ENCODE measurements around the gene JARID2. TPM values are rescaled to one million over a fixed set of nuclear protein-coding genes. Genes with fewer than 3 reads are reported as not detected.
"Not testable (repeated sequence)": the region's sequence is repeated elsewhere in the genome, so short reads cannot be mapped to it uniquely, and the experiment has no call there.

Gene JARID2
- total RNA-seq, 3 donors from 2014 or later = 10.5 to 13.9 (median 11.5) TPM

- no peak overlapping the region for H3K27ac ChIP-seq
- no peak for DNase-seq (ENCODE audit: low spot score in 2 of 2)
- no peaks in the 10 kb centered on the region for H3K27me3 ChIP-seq
- no peaks in the 10 kb centered on the region for H3K9me3 ChIP-seq
- no peaks in the 10 kb centered on the region for H3K4me1 ChIP-seq
- no peak overlapping the region for H3K4me3 ChIP-seq
- intact Hi-C loops (cut with DNase I; ENCODE audit: low total_unique reads) = no loop called here
- no peak for TF ChIP-seq POLR2A (IDR thresholded peaks at IDR 0.05)
- TF ChIP-seq, protein P1, sequence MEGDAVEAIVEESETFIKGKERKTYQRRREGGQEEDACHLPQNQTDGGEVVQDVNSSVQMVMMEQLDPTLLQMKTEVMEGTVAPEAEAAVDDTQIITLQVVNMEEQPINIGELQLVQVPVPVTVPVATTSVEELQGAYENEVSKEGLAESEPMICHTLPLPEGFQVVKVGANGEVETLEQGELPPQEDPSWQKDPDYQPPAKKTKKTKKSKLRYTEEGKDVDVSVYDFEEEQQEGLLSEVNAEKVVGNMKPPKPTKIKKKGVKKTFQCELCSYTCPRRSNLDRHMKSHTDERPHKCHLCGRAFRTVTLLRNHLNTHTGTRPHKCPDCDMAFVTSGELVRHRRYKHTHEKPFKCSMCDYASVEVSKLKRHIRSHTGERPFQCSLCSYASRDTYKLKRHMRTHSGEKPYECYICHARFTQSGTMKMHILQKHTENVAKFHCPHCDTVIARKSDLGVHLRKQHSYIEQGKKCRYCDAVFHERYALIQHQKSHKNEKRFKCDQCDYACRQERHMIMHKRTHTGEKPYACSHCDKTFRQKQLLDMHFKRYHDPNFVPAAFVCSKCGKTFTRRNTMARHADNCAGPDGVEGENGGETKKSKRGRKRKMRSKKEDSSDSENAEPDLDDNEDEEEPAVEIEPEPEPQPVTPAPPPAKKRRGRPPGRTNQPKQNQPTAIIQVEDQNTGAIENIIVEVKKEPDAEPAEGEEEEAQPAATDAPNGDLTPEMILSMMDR (IDR thresholded peaks at IDR 0.05) = no peak
- TF ChIP-seq POLR2AphosphoS5 (IDR thresholded peaks at IDR 0.05) = no peak
- H3K36me3 ChIP-seq = no peaks in the 10 kb centered on the region
These were observed 50.4 kb downstream of the JARID2 start for GRCh38 chr6:15296249-15296648.

DNA sequence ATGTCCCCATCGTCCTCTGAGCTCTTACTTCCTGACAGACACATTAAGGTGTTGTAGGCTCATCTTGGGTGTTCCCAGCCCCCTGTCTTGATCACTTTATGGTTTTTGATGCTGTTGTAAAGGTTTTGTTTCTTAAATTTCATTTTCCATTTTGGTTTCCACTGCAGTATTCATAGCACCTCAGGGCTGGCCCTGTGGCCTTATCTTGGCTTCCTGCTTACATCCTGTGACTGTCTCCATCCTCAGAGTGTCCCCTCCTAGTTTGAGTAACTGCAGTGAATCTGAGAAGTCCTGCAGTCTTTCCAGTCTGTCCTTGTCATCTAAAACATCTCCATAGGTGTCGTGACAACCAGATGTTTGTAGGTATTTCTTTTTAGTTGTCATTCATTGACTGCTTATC lies 50.9 kb downstream of the JARID2 start:
- intact Hi-C loops (cut with DNase I; ENCODE audit: low total_unique reads) = no loop called here
- no peak overlapping the region for H3K4me3 ChIP-seq
- no peaks in the 10 kb centered on the region for H3K27me3 ChIP-seq
- no peaks in the 10 kb centered on the region for H3K9me3 ChIP-seq
- TF ChIP-seq POLR2A (IDR thresholded peaks at IDR 0.05) (no peak), POLR2AphosphoS5 (IDR thresholded peaks at IDR 0.05) (no peak)
- TF ChIP-seq, protein P1 (IDR thresholded peaks at IDR 0.05) = no peak
- no peaks in the 10 kb centered on the region for H3K4me1 ChIP-seq
- DNase-seq (ENCODE audit: low spot score in 2 of 2) = no peak
- H3K27ac ChIP-seq = no peak overlapping the region
- H3K36me3 ChIP-seq = no peaks in the 10 kb centered on the region

- H3K36me3 ChIP-seq; H3K27me3 ChIP-seq; DNase-seq (ENCODE audit: low spot score in 2 of 2); H3K9me3 ChIP-seq; H3K4me3 ChIP-seq; H3K4me1 ChIP-seq; H3K27ac ChIP-seq; intact Hi-C loops (cut with DNase I; ENCODE audit: low total_unique reads): not testable (repeated sequence)
These were observed 51.3 kb downstream of the JARID2 start for GRCh38 chr6:15297167-15297566.

- Histone ChIP-seq H3K27me3 (no peaks in the 10 kb centered on the region), H3K9me3 (no peaks in the 10 kb centered on the region), H3K36me3 (no peaks in the 10 kb centered on the region), H3K27ac (no peak overlapping the region), H3K4me3 (no peak overlapping the region), H3K4me1 (no peaks in the 10 kb centered on the region)
- intact Hi-C loops (cut with DNase I; ENCODE audit: low total_unique reads) = no loop called here
- no peak for DNase-seq (ENCODE audit: low spot score in 2 of 2)
- TF ChIP-seq POLR2A (IDR thresholded peaks at IDR 0.05) = no peak
- TF ChIP-seq POLR2AphosphoS5 (IDR thresholded peaks at IDR 0.05) = no peak
- TF ChIP-seq, protein P1 (IDR thresholded peaks at IDR 0.05) = no peak
These were observed 52.2 kb downstream of the JARID2 start for GRCh38 chr6:15297895-15298590.

DNA sequence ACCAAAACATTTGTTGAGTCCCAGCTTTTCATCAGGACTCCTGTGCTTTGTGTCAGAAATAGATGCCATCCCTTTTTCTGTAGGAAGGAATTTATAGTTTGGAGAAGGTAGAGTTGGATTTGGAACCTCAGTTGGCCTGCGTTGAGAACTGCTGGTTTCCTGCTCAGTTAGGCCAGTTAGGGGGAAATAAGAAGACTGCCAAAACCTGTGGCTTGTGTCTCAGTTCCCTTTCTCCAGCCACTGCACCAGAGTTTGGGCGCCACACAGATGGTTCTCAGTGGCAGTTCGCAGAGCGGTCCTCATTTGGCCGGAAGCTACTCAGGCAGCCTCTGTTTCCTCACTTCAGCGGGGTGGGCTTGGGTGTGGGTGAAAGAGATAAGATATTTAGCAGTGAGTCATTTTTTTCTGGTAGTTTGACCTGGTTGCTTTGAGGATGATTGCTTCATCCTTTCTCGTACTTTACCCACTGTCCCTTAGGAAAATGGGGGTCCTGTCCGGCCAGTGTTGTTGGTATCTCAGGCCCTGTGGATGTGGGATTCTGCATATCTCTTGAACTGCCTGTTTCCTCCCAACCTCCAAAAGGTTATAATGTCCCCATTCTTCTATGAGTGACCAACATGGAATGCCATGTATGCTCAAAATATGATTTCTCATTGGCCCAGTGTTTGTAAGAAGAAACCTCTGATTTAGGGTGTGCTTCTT lies 53.7 kb downstream of the JARID2 start:
- DNase-seq (ENCODE audit: low spot score in 2 of 2) = no peak
- Histone ChIP-seq H3K4me1 (no peaks in the 10 kb centered on the region), H3K4me3 (no peak overlapping the region), H3K27ac (no peak overlapping the region), H3K36me3 (no peaks in the 10 kb centered on the region), H3K27me3 (no peaks in the 10 kb centered on the region), H3K9me3 (no peaks in the 10 kb centered on the region)
- intact Hi-C loops (cut with DNase I; ENCODE audit: low total_unique reads) = no loop called here
- TF ChIP-seq POLR2AphosphoS5 (IDR thresholded peaks at IDR 0.05) (no peak), POLR2A (IDR thresholded peaks at IDR 0.05) (no peak)
- TF ChIP-seq, protein P1 (IDR thresholded peaks at IDR 0.05) = no peak

All from breast epithelium (tissue), 4 donors.